Activated naive CD4-positive, alpha-beta T cell treated with anti-CD3 and anti-CD28 coated beads, Interleukin-2, amount 50 U/mL, for 16 hours (primary cell): ENCODE measurements around the gene SMC2.

ENCODE experiments used
- DNase-seq: peaks from one replicate; pipeline ENCODE4 v3.0.0-alpha.2; 2020

Gene SMC2

DNA sequence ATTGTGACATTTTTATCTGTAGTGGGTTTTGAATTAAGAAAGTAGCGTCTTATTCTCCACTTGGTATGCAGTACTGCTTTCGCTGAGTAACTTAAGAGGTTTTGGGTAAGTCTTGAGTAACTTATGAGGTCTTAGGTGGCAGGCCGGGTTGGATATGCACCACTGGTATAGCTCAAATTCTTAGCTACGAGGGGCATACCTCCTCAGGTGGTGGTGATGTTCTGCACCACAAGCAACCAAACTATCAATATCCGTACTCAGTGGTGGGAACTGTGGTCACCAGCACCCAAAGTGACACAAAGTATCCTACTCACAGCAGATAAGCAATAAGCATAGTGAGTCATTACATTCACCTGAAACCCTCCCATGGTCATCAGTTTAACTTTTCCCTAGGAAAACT is 13.7 kb downstream of the SMC2 start:
- DNase-seq = no peak

DNA sequence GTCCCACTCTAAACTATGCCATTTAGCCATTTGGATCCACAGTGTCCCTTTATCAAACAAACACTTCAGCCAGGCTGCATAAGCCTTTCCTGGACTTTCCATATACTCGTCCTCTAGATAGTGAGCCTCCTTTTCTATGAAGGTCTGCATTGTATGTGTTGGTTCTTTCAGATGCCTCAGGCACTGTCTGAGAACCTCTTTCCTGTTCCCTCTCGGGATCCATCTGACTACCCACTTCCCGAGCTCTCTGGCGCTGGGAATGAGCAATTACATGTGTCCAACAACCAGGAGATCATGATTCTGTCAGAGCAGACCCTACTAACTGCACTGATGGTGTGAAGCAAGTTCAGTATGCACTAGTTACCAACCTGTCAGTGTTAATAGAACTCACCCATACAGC is 14.2 kb downstream of the SMC2 start:
- DNase-seq = no peak

DNA sequence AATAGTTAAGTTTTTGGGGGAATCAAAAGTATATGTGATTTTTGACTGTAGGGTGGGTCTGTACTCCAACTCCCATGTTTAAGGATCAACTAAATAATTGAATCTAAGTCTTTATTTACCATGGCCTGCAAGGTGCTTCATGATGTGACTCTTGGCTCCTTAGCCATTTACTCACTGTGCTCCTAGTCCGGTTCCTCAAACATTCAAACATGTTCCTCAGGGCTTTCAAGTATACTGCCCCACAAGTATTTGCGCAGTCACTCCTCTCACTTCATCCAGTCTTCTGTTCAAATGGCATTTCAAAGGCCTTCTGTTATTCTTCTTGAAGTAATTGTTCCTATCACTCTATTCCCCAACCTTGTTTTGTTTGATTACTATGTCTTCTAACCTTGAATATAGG is 16.4 kb downstream of the SMC2 start:
- DNase-seq = no peak

DNA sequence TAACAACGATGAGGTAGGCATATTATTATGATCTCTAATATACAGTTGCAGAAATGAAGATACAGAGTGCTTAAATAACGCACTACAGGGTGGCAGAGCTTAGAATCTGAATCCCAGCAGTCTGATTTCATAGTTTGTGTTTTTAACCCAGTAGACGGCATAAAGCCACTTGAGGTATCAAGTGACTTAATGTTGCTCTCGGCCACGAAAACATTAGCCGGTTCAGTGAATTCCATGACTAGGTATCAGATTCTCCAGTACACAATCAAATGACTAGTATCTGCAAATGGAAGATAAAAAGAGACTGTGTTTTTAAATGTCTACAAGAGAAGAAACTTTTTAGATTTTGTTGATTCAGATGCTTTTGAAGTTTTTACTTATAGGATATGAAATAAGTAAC is 24.8 kb downstream of the SMC2 start:
- DNase-seq = no peak

DNA sequence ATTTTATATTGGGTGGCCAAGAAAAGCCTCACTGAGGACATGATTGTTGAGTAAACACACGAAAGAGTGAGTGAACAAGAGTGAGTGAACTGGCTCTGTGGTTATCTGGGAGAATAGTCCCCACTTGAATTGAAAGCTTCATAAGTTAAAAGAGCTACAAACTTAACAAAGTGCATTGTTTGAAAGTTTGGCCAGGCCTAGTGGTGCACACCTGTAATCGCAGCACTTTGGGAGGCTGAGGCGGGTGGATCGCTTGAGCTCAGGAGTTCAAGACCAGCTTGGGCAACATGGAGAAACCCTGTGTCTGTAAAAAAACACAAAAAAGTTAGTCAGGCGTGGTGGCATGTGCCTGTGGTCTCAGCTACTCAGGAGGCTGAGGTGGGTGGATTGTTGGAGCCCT is 26.9 kb downstream of the SMC2 start:
- no peak for DNase-seq

DNA sequence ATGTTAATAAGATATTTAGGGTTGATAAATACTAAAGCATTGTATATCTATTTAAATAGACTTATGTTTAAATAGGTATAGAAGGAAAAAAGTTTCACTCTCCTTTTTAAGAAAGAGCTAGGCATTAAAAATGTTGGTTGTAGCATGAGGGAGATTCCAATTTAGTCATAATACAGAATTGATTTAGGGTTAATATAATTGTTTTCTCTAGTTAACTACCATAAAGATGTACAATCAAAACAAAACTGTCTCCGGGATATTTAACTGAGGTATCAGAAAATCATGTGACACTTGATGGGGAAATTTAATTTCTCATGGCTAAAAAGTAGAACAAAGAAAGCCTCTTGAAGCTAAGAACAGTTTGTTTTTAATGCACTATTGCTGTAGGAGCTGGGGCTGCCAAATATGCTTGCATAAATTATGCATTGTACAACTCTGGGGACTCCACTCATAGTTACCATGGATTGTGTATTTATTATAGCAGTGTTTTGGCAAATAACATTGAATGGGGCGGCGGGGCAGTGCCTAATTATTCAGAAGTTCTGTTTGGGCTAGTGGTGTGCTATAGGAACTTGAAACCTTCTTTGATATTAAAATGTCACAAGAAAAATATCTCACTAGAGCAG is 44.2 kb downstream of the SMC2 start:
- DNase-seq = no peak

DNA sequence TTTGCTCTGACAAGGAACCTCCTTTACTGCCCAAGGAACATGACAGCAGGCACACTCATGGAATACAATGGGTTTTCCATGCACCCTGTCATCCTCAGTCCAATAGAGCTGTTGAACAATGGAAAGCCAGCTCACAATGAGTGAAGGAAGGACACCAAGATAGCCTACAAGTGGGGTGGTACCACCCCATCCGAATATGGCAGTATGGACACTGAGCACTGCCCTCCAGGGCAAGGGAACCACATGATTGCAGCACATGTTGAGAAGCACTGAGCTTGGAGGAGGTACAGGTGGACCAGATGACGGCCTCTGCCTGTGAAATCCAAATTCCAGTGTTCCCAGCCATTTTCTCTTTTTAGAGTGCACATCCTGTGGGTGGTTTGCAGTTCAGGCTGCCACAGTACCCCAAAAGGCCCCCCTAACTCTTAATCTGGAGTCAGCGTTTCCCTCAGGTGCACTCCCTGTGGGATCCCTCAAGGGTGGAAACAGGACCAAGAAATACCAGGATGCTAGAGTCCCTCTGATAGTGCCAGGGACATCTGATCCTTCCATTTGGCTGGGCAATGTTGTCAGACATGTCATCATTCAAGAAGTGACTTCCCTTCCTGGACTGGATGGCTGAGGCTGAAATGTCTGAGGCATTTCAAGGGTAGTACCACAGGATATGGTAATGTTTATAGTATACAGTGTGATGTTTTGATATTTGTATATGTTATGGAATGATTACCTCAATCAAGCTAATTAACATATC is 48.9 kb downstream of the SMC2 start:
- no peak for DNase-seq

DNA sequence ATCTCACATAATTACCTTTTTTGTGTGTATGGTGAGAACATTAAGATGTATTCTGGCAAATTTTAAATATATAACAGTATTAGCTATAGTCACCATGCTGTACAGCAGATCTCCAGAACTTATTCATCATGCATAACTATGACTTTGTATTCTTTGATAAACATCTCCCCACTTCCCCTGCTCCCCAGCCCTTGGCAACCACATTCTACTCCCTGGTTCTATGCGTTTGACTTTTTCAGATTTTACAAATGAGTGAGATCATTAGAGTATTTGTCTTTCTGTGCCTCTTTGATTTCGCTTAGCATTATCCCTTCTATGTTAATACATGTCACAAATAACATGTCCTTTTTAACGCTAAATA is 49.4 kb downstream of the SMC2 start:
- no peak for DNase-seq

DNA sequence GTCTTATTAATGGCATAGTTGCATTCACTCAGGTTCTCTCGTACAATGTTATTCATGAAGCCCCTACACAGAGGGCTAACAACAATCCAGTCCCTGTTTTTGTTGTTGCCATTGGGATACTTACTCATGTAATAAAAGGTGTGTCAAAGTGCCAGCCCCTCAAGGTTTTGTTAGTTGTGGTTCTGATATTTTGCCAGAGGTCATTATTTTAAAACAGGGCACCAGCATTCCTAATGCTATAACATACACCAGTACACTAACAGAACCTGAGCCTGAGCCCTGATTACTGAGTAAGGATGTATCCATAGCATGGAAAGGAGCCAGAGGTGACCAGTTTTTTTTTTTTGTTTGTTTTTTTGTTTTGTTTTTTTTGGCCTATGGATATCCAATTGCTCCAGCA is 50.2 kb downstream of the SMC2 start:
- DNase-seq = no peak

DNA sequence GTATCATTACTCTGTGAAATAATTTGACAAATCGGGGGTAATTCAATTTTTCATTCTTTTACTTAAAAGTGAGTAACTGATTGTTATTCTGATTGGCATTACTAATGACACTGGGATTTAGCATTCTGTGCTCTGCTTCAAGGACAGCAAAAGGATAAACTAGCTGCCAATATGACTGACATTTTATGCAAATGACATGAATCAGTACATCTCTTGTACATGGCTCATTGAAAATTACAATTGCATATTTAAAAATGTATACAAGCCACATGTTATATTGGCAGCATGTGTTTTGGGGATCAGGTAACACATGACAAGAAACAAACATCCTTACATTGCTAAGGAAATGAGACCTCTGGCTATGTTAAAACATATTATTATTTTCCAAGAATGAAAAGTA is 79.0 kb downstream of the SMC2 start:
- DNase-seq = no peak

DNA sequence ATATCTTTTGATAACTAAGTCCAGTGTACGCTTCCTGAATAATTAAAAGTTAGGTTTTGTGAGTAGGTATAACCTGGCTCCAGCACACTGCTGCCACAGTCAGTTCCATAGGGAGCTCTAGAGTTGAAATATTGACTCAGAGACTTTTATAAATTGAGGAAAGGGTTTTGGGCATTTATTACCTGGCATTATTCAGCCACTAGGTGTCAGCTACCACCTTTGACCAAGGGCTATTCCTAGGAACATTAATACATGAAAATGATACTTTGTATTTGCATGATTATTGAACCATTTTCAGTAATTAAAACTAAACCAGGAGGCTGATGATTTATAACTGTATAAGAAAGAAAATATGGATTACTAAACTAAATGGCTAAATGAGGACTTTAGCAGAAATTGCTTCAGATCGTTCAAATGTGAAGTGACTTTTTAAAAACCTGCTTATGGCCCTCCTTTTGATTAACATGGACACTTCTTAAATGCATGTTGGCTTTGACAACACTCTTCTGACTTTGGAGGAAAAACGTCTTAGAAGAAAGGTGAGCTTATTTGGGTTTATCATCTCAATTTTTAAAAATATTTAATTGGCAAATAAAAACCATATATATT is 83.0 kb downstream of the SMC2 start:
- DNase-seq = no peak

DNA sequence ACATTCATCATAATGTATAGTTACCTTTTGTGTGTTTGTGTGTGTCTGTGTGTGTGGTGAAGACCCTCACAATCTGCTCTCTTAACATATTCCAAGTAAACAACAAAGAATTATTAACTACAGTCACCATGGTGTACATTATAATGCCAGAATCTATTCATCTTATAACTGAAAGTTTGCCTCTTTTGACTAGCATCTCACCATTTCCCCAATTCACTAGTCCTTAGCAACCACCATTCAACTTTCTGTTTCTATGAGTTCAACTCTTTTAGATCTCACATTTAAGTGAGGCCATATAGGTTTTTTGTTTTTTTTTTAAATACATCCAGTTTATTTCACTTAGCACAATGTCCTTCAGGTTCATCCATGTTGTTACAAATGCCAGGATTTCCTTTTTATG is 83.6 kb downstream of the SMC2 start:
- no peak for DNase-seq
